GM12873 (cell line): ENCODE data around the gene ZFX.

Experiments used
- TF ChIP-seq, protein P1 (sequence below): IDR thresholded peaks from 2 replicates; pipeline ENCODE4 v1.5.1; 2012; ENCODE audit warnings: low read depth, mild to moderate bottlenecking, moderate library complexity, low read length, control low read depth; ENCODE audit not compliant: insufficient read depth; ENCODE audit errors: missing control alignments

The ZFX gene

DNA sequence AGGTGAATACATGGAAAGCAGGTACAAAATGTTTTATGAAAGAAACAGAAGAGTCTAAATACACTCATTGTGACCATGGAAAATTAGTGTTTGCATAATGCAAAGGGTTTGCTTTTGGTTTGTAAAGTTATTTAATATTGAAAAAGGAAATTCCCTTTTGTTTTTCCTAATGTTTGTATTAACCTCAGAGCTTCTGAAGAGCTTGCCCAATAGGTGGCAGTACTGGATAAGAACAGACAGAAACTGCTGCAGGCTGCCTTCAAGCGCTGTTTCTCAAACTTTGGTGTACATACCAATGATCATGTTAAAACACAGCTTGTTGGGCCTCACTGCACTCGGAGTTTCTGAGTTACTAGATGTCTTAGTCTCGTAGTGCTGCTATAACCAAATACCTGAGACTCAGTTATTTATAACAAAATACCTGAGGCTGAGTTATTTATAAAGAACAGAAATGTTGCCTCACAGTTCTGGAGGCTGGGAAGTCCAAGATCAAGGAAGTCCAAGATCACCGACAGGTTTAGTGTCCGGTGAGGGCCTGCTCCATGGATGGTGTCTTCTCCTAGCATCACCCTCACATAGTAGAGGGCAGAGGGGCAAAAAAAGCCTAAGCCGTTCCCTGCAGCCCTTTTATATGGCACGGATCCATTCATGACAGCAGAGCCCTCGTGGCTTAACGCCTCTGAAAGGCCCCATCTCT lies 110.2 kb downstream of the ZFX start:
- TF ChIP-seq, protein P1, sequence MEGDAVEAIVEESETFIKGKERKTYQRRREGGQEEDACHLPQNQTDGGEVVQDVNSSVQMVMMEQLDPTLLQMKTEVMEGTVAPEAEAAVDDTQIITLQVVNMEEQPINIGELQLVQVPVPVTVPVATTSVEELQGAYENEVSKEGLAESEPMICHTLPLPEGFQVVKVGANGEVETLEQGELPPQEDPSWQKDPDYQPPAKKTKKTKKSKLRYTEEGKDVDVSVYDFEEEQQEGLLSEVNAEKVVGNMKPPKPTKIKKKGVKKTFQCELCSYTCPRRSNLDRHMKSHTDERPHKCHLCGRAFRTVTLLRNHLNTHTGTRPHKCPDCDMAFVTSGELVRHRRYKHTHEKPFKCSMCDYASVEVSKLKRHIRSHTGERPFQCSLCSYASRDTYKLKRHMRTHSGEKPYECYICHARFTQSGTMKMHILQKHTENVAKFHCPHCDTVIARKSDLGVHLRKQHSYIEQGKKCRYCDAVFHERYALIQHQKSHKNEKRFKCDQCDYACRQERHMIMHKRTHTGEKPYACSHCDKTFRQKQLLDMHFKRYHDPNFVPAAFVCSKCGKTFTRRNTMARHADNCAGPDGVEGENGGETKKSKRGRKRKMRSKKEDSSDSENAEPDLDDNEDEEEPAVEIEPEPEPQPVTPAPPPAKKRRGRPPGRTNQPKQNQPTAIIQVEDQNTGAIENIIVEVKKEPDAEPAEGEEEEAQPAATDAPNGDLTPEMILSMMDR, result peak; percentile 63

DNA sequence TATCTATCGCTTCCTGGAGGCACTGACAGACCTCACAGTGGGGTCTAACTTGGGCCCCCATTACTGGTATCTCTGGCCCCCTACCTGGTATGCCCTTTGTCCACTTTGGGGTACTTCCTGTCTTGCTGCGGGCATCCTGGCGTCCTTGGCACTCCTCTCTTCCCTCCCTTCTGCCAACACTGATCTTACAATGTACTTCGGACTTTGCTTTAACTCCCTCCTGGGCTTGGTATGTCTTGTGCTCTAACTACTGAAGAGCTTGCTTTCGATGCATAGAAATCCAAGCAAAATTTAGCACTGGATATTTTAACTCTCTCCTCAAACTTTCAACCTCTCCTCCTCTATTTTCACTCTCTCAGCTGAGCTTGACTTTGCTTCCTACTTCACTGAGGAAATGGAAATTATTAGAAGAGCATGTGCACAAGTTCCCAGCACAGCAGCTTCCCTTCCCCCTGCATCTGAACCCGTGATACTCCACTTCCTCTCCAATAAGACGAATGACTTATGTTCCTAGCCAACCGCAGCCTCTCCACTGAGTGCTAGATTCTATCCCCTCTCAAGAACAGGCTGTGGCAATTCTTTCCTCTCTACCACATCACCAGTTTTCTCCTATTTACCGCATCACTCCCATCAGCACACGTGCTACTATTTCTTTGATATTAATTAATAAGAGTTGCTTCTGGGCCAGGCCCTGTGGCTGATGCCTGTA lies 111.5 kb downstream of the ZFX start:
- TF ChIP-seq, protein P1, result no peak

DNA sequence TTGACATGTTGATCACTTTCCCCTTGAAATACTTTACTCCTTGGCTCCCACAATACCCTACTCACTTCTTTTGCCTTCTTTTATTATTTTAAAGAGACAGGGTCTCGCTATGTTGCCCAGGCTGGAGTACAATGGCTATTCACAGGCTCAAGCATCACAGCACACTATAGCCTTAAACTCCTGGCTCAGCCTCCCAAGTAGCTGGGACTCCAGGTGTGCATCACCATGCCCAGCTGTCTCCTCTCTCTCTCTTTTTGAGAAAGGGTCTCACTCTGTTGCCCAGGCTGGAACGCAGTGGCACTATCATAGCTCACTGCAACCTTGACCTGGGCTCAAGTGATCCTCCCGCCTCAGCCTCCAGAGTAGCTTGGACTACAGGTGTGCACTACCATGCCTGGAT lies 112.8 kb downstream of the ZFX start:
- TF ChIP-seq, protein P1, result no peak

DNA sequence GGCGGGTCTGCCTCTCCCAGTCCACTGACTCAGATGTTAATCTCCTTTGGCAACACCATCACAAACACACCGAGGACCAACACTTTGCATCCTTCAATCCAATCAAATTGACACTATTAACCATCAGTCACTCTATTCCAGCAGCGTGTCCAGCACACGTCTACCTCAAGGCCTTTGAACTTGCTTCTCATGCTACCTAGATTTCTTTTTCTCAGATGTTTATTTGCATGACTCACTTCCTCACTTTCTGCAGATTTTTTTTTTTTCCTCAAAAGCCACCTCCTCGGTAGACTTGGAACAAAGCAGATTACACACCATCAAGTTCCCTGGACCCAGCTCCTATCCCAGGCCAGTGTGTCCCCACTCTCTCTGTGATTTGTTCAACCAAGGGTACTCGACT lies 114.9 kb downstream of the ZFX start:
- TF ChIP-seq, protein P1, result no peak
